ENCODE data around the gene GABARAP. TPM values are rescaled to one million over a fixed set of nuclear protein-coding genes. Genes with fewer than 3 reads are reported as not detected.
A peak's percentile ranks its signal among the peaks of the same experiment; 100 is the strongest.

GABARAP gene
- total RNA-seq (2012; rRNA removed), result 146 and 224 TPM in 2 replicates

DNA sequence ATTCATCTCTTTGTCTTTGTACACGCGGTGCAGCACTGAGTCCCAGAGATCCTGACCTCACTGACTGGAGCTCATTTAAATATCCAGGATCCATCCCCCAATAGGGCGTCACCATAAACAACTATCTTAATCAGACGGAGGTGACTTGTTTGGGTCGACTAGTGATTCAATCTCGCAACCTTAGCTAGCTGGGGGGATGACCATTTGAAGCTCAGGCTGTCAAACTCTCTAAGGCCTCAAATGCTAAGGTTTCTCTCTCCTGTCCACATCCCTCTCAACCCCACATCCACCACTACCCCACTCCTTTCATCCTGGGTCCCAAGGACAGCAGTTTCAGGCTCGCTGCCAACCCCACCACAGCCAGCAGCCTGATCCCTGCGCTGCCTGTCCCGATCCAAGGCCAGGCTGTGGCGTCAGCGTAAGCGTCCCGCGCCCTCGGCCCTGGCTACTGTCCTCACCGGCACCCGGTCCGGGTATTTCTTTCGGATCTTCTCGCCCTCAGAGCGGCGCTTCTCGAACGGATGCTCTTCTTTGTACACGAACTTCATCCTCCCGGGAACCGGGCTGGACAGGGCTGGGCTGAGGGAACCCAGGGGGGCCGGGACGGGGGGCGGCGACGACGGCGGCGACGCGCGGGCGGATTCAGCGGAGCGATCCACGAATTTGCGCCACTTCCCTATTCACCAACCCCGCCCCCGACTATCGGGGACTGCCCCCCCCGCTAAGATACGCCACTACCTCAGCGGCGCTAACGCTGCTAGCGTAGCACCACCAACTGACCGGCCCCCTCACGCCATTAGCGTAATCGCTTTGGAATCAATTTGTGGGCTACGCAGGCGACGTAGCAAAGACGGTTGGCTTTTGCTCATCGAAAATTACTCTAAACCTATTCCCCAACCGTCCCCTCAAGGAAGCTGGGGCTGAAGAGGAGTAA lies at the start of gene GABARAP:
GABARAP (minus strand) TSS at position 667 of the 934 bp plus-strand sequence; CDS start at position 548, 119 bp downstream.
- peak within 1 kb of the TSS; percentile 91 for H3K4me3 ChIP-seq (ENCODE audit: low read length)
- H3K4me1 ChIP-seq (ENCODE audit: control insufficient read depth, insufficient read depth, low read length), result peaks cover 28% of the 10 kb centered on the region
- H3K9ac ChIP-seq (ENCODE audit: low read depth, low read length), result peak within 1 kb of the TSS; percentile 97
- H3K27me3 ChIP-seq (ENCODE audit: control insufficient read depth, insufficient read depth, low read length), result no peaks in the 10 kb centered on the region
- H3K36me3 ChIP-seq (ENCODE audit: insufficient read depth, low read length), result peaks cover 28% of the 10 kb centered on the region
- H3K4me2 ChIP-seq (ENCODE audit: low read length), result peak within 1 kb of the TSS; percentile 95
- H3K9me3 ChIP-seq (replicated peaks; ENCODE audit: low read length), result no peaks in the 10 kb centered on the region

DNA sequence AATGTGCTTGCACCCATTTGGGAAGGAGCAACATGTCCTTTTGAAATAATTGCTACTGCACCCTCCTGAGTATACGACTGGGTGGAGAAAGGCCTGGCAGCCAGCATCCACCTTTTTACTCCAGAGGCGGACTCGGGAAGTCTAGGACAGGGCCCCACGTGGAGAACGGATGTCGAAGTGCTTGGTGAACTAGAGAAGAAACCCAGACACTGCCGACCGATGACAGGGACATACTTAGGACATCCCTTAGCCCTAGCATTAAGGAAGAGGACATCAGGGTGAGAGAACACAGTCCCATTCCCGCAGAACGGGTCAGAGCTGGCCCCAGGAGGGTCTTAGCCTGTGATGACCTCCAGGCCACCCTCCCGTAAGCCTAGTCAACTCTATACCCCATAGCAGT lies 48.4 kb upstream of the GABARAP start:
- H3K9ac ChIP-seq (ENCODE audit: low read depth, low read length), result no peak overlapping the region
- no peaks in the 10 kb centered on the region for H3K36me3 ChIP-seq (ENCODE audit: insufficient read depth, low read length)
- no peak overlapping the region for H3K4me3 ChIP-seq (ENCODE audit: low read length)
- no peak overlapping the region for H3K4me2 ChIP-seq (ENCODE audit: low read length)
- H3K9me3 ChIP-seq (replicated peaks; ENCODE audit: low read length), result no peaks in the 10 kb centered on the region
- H3K27me3 ChIP-seq (ENCODE audit: control insufficient read depth, insufficient read depth, low read length), result peaks cover 67% of the 10 kb centered on the region
- H3K4me1 ChIP-seq (ENCODE audit: control insufficient read depth, insufficient read depth, low read length), result peaks cover 3% of the 10 kb centered on the region

DNA sequence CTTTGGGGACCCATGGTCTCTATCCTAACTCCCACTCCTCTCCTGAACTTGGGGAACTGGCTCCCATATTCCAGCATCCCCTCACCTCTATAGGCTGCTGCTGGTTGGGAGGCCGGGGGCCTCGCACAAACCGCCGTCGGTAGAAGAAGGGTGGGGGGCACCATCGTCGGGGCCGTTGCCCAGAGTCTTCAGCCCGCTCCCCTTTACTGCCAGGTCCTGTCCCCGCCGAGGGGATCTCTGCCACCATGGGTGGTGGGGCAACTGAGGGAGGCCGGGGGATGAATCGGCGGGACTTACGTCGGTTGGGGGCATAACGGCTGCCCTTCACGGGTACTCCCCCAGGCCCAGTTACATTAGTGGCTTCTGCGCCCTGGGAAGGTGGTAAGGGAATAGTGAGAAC lies 47.9 kb upstream of the GABARAP start:
- Histone ChIP-seq H3K4me1 (ENCODE audit: control insufficient read depth, insufficient read depth, low read length) (peaks cover 3% of the 10 kb centered on the region), H3K27me3 (ENCODE audit: control insufficient read depth, insufficient read depth, low read length) (peaks cover 73% of the 10 kb centered on the region), H3K9ac (ENCODE audit: low read depth, low read length) (no peak overlapping the region), H3K36me3 (ENCODE audit: insufficient read depth, low read length) (no peaks in the 10 kb centered on the region), H3K9me3 (replicated peaks; ENCODE audit: low read length) (no peaks in the 10 kb centered on the region), H3K4me2 (ENCODE audit: low read length) (no peak overlapping the region), H3K4me3 (ENCODE audit: low read length) (no peak overlapping the region)

DNA sequence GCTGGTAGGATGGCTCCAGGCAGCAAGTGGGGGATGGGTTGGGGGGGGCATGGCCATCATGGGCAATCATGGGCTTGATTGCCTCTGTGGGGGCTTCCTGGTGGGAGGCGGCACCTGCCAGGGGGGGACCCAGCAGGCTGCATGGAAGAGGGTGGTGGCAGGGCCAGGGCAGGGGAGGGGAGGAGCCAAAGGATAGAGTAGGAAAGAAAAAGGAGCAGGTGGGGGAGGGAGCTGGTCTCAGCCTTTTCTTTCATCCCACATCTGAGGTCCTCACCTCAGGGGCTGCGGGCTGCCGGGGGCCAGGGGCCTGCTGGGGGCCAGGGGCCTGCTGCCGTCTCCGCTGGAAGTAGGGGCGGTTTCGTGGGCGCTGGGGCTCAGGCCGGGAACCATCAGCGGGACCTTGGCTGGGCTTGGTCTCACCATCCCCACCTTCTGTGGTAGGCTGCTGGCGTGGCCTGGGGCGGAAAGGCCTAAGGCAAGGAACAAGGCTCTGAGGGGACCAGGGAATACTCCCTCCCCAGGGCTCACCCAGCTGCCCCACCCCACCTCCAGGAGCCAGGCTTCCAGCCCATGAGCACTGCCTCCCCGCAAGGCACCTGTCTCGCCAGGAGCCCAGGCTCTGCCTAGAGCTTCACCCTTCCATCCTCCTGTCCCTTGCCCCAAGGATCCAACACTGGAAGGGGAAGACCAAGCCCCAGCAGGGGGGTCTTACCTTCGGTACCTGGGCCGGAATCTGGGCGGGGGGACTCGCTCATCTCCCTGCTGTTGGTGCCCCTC lies 47.2 kb upstream of the GABARAP start:
- Histone ChIP-seq H3K4me1 (ENCODE audit: control insufficient read depth, insufficient read depth, low read length) (no peaks in the 10 kb centered on the region), H3K9me3 (replicated peaks; ENCODE audit: low read length) (no peaks in the 10 kb centered on the region), H3K9ac (ENCODE audit: low read depth, low read length) (no peak overlapping the region), H3K27me3 (ENCODE audit: control insufficient read depth, insufficient read depth, low read length) (peaks cover 75% of the 10 kb centered on the region), H3K4me2 (ENCODE audit: low read length) (no peak overlapping the region), H3K4me3 (ENCODE audit: low read length) (no peak overlapping the region), H3K36me3 (ENCODE audit: insufficient read depth, low read length) (no peaks in the 10 kb centered on the region)

DNA sequence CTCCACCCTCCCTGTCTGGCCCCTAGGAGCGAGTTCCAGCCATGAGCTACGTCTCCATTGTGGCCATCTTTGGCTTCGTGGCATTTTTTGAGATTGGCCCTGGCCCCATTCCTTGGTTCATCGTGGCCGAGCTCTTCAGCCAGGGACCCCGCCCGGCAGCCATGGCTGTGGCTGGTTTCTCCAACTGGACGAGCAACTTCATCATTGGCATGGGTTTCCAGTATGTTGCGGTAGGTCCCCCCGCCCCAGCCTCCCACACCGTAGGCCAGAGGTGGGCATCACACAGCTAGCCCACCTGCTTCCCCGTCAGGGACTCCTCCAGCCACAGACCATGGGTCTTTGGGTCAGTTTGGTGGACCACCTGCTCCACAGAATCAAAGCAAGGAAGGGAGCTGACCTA lies 43.4 kb upstream of the GABARAP start:
- Histone ChIP-seq H3K4me3 (ENCODE audit: low read length) (no peak overlapping the region), H3K9me3 (replicated peaks; ENCODE audit: low read length) (no peaks in the 10 kb centered on the region), H3K9ac (ENCODE audit: low read depth, low read length) (no peak overlapping the region), H3K4me1 (ENCODE audit: control insufficient read depth, insufficient read depth, low read length) (peaks cover 16% of the 10 kb centered on the region), H3K4me2 (ENCODE audit: low read length) (no peak overlapping the region), H3K36me3 (ENCODE audit: insufficient read depth, low read length) (no peaks in the 10 kb centered on the region), H3K27me3 (ENCODE audit: control insufficient read depth, insufficient read depth, low read length) (peaks cover 70% of the 10 kb centered on the region)

DNA sequence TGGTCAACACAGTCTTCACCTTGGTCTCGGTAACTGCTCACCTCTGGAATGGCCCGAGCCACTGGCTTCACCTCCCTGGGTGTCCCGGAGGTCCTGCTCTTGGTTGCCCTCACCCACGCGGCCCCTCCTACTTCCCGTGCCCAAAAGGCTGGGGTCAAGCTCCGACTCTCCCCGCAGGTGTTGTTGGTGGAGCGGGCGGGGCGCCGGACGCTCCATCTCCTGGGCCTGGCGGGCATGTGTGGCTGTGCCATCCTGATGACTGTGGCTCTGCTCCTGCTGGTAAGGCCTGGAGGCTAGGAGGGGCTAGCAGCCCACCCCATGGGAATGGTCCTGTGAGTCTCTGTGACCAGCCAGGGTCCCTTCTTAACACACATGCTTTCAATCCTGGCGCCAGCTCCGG lies 42.7 kb upstream of the GABARAP start:
- Histone ChIP-seq H3K36me3 (ENCODE audit: insufficient read depth, low read length) (no peaks in the 10 kb centered on the region), H3K9me3 (replicated peaks; ENCODE audit: low read length) (no peaks in the 10 kb centered on the region), H3K4me1 (ENCODE audit: control insufficient read depth, insufficient read depth, low read length) (peaks cover 17% of the 10 kb centered on the region), H3K4me3 (ENCODE audit: low read length) (no peak overlapping the region), H3K9ac (ENCODE audit: low read depth, low read length) (no peak overlapping the region), H3K4me2 (ENCODE audit: low read length) (no peak overlapping the region), H3K27me3 (ENCODE audit: control insufficient read depth, insufficient read depth, low read length) (peaks cover 66% of the 10 kb centered on the region)

DNA sequence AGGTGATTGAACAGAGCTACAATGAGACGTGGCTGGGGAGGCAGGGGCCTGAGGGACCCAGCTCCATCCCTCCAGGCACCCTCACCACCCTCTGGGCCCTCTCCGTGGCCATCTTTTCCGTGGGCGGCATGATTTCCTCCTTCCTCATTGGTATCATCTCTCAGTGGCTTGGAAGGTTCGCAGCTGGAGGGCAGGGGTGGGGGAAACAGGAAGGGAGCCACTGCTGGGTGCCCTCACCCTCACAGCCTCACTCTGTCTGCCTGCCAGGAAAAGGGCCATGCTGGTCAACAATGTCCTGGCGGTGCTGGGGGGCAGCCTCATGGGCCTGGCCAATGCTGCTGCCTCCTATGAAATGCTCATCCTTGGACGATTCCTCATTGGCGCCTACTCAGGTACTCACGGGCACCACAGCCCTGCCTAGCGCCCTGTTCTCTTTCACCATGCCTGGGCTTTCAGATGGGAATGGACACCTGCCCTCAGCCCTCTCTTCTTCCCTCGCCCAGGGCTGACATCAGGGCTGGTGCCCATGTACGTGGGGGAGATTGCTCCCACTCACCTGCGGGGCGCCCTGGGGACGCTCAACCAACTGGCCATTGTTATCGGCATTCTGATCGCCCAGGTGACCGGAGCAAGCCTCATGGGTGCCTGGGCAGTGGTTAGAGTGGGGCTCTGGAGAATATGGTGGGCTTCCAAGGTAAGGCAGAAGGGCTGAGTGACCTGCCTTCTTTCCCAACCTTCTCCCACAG lies 41.4 kb upstream of the GABARAP start:
- no peak overlapping the region for H3K9ac ChIP-seq (ENCODE audit: low read depth, low read length)
- no peak overlapping the region for H3K4me2 ChIP-seq (ENCODE audit: low read length)
- peaks cover 17% of the 10 kb centered on the region for H3K4me1 ChIP-seq (ENCODE audit: control insufficient read depth, insufficient read depth, low read length)
- peaks cover 58% of the 10 kb centered on the region for H3K27me3 ChIP-seq (ENCODE audit: control insufficient read depth, insufficient read depth, low read length)
- no peaks in the 10 kb centered on the region for H3K36me3 ChIP-seq (ENCODE audit: insufficient read depth, low read length)
- no peaks in the 10 kb centered on the region for H3K9me3 ChIP-seq (replicated peaks; ENCODE audit: low read length)
- no peak overlapping the region for H3K4me3 ChIP-seq (ENCODE audit: low read length)

DNA sequence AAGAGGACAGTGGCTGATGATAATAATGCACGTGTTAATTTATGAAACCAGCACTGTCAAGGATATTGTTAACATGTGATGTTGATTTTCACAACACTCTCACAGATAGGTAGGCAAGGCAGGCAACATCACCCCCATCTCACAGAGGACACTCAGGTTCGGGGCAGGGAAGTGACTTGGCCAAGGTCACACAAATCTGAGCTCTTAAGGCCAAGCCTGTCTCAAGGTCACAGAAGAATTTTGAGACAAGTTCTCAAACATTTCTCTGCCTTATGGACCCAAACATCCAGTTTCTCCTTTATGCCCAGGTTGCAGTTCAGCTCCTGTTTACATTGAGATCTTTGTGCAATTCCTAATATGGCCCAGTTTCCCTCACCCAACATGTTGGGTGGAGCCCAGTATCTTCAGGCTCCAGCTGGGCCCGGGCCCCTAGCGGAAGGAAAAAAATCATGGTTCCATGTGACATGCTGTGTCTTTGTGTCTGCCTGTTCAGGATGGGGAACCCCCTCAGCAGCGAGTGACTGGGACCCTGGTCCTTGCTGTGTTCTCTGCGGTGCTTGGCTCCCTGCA lies 40.6 kb upstream of the GABARAP start:
- peaks cover 50% of the 10 kb centered on the region for H3K27me3 ChIP-seq (ENCODE audit: control insufficient read depth, insufficient read depth, low read length)
- no peak overlapping the region for H3K4me3 ChIP-seq (ENCODE audit: low read length)
- H3K4me1 ChIP-seq (ENCODE audit: control insufficient read depth, insufficient read depth, low read length), result peaks cover 17% of the 10 kb centered on the region
- H3K9me3 ChIP-seq (replicated peaks; ENCODE audit: low read length), result no peaks in the 10 kb centered on the region
- no peaks in the 10 kb centered on the region for H3K36me3 ChIP-seq (ENCODE audit: insufficient read depth, low read length)
- H3K9ac ChIP-seq (ENCODE audit: low read depth, low read length), result no peak overlapping the region
- H3K4me2 ChIP-seq (ENCODE audit: low read length), result no peak overlapping the region

DNA sequence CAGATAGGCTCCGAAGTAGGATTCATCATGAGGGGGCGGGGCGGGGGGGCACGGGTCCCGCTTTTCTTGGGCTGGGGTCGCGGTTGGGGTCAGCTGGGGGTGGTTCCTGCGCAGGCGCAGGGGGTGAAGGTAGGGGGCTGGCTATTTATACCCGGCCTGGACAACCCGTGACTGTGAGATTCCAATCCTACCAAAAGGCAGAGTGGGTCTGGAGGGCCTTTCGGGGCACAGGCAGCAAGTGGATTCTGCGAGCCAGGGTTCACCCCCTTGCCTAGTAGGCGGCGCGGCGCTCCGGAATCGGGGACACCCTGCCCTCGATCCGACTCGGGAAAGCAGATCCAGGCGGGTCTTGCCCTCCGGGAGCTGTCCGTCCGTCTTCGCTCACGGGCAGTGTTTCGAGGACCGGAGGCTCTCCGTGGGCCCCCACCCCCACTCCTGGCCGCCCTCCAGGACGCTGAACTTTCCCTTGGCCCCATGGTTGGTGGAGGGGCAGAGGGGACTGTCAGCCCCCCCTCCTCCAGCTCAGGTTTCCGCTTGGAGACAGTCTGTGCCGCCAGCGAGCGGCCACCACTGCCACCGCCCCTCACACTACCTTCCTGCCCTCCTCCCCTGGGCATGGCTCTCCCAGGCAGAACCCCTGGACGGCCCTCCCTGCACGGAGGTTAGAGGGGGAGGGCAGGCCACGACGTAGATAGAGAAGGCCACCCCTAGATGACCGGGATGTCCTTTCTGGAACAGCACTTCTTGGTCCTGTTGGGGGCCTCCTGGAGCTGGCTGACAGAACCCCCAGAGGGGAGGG lies 39.9 kb upstream of the GABARAP start:
- H3K9ac ChIP-seq (ENCODE audit: low read depth, low read length), result no peak overlapping the region
- H3K36me3 ChIP-seq (ENCODE audit: insufficient read depth, low read length), result no peaks in the 10 kb centered on the region
- H3K4me2 ChIP-seq (ENCODE audit: low read length), result peak overlapping the region; percentile 90
- H3K4me1 ChIP-seq (ENCODE audit: control insufficient read depth, insufficient read depth, low read length), result peaks cover 17% of the 10 kb centered on the region
- H3K27me3 ChIP-seq (ENCODE audit: control insufficient read depth, insufficient read depth, low read length), result peaks cover 43% of the 10 kb centered on the region
- peak overlapping the region; percentile 60 for H3K4me3 ChIP-seq (ENCODE audit: low read length)
- H3K9me3 ChIP-seq (replicated peaks; ENCODE audit: low read length), result no peaks in the 10 kb centered on the region

DNA sequence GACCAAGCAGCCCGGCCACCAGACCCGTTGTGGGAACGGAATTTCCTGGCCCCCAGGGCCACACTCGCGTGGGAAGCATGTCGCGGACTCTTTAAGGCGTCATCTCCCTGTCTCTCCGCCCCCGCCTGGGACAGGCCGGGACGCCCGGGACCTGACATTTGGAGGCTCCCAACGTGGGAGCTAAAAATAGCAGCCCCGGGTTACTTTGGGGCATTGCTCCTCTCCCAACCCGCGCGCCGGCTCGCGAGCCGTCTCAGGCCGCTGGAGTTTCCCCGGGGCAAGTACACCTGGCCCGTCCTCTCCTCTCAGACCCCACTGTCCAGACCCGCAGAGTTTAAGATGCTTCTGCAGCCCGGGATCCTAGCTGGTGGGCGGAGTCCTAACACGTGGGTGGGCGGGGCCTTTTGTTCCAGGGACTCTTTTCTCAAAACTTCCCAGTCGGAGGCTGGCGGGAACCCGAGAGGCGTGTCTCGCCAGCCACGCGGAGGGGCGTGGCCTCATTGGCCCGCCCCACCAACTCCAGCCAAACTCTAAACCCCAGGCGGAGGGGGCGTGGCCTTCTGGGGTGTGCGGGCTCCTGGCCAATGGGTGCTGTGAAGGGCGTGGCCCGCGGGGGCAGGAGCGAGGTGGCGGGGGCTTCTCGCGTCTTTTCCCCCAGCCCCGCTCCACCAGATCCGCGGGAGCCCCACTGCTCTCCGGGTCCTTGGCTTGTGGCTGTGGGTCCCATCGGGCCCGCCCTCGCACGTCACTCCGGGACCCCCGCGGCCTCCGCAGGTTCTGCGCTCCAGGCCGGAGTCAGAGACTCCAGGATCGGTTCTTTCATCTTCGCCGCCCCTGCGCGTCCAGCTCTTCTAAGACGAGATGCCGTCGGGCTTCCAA lies 39.1 kb upstream of the GABARAP start, which contains the start of gene SLC2A4:
SLC2A4 (plus strand) TSS at position 645 of the 879 bp plus-strand sequence; CDS start at position 862, 217 bp downstream.
- no peaks in the 10 kb centered on the region for H3K9me3 ChIP-seq (replicated peaks; ENCODE audit: low read length)
- H3K4me2 ChIP-seq (ENCODE audit: low read length), result peak within 1 kb of the TSS; percentile 90
- peak within 1 kb of the TSS; percentile 52 for H3K9ac ChIP-seq (ENCODE audit: low read depth, low read length)
- no peaks in the 10 kb centered on the region for H3K36me3 ChIP-seq (ENCODE audit: insufficient read depth, low read length)
- H3K4me1 ChIP-seq (ENCODE audit: control insufficient read depth, insufficient read depth, low read length), result peaks cover 17% of the 10 kb centered on the region
- peak within 1 kb of the TSS; percentile 67 for H3K4me3 ChIP-seq (ENCODE audit: low read length)
- peaks cover 41% of the 10 kb centered on the region for H3K27me3 ChIP-seq (ENCODE audit: control insufficient read depth, insufficient read depth, low read length)
